ENCODE data around the gene PRPF40B.
"Not testable (repeated sequence)": the region's sequence is repeated elsewhere in the genome, so short reads cannot be mapped to it uniquely, and the experiment has no call there.

Gene PRPF40B

DNA sequence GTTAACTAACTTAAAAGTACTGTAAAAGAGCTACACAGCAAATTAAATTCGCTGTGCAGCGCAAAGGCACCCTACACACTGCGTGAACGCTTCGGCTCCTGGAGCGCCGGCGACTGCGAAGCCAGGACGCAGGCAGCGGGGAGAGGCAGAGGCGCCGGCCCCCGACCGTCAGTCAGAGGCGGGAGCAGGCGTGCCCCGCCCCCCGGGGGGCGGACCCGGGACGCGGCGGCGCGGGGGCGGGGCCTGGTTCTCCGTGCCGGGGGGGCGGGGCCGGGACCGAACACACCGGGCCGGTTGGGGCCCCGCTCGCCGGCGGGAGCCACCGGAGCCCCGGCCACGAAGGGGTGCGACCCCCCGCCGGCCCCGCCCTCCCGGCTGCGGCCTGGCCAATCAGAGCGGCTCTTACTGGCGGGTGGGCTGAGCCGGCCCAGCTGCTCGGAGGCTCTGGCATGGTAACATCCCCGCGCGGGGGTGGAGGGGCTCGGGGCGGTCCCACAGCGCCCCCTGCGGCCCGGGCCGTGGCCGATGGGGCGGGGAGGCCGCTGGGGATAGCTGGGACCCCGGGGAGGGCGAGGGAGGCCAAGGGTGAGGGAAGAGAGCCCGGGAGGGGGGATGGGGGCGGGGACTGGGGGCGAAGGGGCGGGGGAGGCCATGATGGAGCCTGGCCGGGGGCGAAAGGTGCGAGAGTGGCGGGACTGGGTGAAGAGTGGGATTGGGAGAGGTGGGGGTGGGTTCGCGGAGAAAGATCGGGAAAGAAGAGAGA, at the start of gene PRPF40B:
TSS of gene PRPF40B (plus strand) at position 420 of the 763 bp plus-strand sequence. CDS start at position 450, 30 bp downstream.
- peak; percentile 75 for DNase-seq

DNA sequence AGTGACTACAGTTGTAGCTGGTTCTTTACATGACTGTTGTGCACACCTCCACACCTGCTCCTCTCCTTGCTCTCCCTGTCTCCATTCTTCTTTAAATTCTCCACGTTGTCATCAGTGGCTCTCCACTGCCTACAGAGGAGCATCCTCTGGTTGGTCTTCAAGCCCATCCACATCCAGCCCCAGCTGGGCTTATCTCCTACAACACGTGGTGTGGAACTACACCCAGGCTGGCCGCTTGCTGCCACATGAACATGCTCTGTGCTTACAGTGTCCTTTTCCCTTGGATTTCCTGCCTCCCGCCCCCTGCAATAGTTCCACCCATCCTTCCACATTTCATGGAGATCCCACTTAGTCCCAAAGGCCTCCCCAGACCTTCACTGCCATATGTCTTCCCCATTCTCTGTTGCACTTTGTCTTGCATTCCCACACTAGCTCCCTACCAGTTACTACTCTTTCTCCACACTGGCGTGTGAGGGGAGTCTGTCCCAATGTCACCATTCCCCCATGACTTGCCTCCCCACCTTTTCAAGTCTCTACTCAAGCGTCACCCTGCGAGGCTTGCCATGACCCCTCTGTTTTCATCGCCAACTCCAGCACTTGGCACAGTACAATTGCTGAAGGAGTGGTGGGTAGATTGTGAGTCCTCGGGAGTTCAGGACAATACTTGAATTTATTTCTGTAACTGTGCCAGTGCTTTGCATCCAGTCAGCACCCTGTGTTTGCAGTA, 45.6 kb upstream of the PRPF40B start:
- DNase-seq: no peak

- no peak for DNase-seq
Observed at GRCh38 chr12:49578471-49579112, 44.8 kb upstream of the PRPF40B start.

DNA sequence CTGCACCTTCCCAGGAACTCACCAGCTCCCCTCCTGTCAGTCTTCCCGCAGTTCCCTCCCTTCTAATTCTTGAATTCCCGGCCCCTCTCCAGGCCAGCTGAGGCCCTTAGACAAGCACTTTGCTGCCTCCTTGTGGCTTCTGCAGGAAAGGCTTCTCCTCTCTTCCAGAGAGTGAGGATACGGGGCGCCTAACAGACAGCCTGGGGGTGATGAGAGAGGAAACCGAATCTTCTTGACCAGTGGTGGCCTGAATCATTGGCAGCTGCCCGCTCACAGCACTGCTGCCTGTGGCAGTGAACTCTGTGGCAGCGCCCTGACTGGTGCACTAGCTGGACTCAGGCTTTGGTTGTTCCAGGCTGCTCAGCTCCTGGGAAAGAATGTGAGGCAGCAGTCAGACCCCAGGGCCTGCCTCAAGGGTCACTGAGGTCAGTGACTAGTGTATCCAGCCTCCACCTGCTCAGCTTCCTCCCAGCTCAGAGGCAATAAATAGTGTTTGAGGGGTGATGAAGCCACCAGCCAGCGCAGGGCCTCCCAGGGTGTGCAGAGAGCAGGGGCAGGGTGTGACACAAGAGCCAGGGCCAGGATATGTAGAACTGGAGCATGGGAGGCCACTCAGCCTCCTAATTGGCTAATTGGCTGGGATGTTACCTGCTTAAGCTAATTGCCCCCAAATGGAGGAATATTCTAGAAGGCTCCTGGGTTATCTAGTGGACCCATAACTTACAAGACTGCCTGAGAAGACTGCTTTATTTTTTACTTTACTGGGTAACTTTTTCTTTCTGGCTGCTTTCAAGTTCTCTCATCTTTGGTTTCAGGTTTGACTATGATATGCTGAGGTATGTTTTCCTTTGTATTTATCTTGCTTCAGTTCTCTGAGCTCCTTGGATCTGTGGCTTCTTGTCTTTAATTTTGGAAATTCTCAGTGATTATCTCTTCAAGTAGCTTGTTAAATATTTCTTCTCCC, 42.5 kb upstream of the PRPF40B start:
- DNase-seq: peak; percentile 23

DNA sequence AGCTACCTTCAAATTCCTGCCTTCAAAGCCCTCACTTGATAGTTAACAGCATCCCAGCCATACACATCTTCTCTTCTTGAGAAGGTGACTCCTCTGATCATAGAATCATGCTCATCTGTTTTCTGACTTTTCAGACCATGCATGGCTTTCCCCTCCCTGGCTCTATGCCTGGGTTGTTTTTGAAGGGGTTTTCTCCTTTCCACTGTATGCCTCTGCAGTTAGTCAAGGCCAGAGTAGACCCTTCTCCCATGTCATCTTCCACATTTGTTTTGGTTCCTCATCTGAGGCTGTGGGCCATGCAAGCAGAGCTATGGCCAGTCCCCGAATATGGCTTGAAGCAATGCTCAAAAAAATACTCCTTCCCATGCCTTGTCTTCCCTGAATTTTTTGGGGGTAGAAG, 41.2 kb upstream of the PRPF40B start:
- DNase-seq: no peak

DNA sequence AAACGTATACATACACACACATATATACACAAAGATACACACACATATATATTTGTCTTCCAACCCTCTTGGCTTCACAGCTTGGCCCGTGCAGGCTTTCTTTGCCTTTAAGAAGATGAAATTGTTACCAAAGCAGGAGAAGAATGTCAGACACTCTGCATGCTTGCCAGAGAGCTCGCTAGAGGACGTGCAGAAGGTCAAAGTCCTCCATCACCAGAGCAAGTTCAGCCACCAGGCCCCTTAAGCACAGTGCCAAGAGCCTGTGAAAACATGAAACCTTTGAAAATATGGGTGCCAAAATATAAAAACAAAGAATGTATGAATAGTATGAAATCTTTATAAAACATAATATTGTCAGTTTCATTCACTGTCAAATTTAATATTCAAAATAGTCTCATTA, 40.5 kb upstream of the PRPF40B start:
- DNase-seq: no peak

- DNase-seq: no peak
Observed at GRCh38 chr12:49583366-49584094, 39.8 kb upstream of the PRPF40B start.

DNA sequence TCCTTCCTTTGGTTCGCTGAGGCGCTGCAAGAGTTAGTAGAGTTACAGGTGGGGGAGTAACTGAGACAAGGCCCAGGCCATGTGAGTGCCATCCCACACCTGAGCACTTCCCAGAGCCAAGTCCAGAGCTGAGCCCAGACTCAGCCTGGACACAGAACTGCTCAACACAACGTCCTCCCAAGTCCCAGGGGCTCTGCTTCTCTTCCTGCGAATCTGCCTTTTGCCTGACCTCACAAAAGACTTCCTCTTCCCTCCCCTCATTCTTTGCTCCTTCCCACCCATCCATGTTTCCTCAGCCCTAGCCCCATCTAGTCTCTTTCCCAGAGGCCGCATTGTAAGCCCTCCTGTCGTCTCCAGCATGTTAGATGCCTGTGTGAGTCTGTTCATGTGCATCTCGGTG, 38.8 kb upstream of the PRPF40B start:
- DNase-seq: no peak

GRCh38 chr12:49585477-49586459, 37.6 kb upstream of the PRPF40B start:
- no peak for DNase-seq

DNA sequence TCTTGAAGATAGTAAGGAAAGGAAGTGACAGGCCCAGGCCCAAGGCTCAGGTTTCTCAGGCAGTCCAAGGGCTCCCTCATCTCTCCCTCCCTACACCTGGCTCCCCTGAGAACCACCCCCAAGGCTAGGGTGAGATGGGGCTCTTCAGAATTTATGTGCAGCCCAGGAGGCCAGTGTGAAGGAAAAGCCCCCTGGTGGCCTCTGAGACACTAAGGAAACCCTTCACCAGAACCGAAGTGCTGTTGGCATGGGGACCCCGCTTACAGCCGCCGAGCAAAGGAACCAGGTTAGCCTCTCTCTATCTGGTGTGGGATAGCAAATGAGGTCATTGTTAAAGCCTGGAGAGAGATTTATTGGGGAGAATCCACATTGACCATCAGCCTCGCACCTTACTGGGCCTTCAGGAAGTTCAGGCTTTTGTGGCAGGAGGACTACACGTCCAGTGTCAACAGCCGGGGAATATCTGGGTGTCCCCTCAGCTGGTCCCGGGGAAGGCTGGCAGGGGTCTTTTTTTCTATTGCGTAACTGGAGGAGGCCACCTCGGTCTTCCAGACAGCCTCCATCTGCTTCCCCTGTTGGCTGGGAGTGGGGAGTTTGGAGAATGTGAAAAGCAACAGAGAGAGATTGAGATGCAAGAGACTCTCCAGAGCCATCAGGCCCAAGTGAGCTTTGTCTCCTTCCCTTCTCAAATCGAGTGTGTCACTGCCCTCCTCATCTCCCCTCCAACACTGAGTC, 36.0 kb upstream of the PRPF40B start:
- no peak for DNase-seq

GRCh38 chr12:49588281-49588680, 35.1 kb upstream of the PRPF40B start:
- no peak for DNase-seq

DNA sequence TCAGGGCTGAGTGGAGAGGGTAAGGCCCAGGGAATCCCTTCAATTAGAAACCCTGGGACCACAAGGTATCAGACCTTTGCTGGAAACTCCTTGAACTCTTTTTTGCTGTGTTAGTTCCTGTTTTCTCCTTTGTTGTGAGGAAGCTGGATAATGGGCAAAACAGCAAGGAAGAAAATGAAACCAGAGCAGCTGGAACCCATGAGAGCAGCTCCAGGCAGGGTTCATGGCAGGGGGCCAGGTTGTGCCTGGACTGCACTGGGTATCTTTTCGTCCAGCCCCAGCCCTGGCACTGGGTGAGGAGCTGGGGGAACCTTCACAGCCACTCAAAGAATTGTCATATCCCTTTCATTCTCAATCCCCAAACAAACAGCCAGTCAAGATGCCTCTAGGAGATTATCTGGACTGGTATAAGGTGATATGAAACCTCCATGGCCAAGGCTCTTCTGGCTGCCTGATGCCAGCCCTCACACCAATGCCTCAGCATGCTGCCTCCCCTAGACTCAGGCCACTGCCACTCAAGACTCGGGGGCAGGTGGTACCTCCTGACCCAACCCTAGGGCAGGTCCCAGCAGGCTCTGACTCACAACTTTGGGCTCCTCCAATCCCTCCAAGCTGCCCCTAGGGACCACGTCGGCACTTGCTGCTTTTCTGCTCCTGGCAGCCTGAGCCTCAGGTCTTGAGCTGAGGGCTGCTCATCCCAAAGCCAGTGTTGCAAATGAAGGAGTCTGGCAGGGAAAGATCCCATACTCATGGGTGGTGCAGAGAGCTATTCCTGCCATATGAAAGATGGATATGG, 34.4 kb upstream of the PRPF40B start:
- no peak for DNase-seq

DNA sequence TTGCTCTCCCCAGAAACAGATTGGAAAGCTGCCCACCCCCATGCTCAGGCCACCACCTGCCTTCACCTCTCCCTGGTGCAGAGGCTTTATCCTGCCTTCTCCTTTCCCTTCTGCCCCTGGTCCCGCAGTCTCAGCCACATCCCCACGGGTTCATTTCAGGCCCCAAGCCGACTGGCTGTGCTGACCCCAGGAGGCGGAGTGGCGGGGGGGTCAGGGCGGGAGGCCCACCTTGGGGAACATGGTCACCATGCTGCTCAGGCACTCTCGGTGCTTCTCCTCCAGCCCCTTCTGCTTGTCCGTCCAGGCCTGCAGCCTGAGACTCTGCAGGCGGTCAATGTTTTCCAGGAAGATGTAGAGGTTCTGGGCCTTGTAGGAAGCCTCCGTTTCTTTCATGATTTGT, 24.8 kb upstream of the PRPF40B start:
- DNase-seq: no peak

DNA sequence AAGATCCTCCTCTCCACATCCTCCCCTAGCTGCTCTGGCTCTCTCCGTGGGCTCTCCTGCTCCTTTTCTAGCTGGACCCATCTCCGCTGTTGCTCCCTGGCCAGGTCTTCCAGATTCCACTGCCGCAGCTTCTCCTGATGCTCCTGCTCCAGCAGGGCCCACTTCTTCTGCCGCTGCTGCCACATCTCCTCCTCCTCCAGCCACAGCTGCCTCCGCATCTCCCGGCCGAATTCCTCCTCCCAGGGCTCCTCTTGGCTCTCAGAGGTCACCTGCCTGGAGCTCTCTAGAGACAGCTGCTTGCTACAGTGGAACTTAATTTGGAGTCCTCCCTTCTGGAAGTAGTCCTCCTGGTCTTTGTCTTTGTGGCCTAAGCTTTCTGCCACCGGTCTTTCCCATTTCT, 23.4 kb upstream of the PRPF40B start:
- no peak for DNase-seq

DNA sequence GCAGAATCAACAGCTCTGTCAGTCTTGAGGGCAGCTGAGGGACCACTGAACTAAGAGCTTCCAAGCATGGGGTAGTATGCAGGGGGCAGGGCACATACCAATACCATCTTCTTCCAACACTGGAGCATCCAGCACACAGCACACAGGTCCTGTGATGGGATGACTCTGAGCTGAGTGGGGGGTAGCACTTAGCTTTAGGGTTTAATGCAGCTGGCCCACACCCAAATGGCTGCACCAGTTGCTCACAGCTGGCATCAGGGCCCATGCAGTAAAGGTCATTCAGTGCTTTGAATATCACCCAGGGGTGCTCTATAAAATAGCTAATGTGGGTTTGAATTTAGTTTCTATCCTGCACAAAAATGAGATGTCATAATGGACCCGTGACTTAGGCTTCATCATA, 19.6 kb upstream of the PRPF40B start:
- no peak for DNase-seq

GRCh38 chr12:49604856-49605255, 18.5 kb upstream of the PRPF40B start:
- DNase-seq: no peak

- not testable (repeated sequence) for DNase-seq
Observed at GRCh38 chr12:49605539-49605938, 17.8 kb upstream of the PRPF40B start, which contains the start of gene FAM186B. TSS of gene FAM186B (minus strand) at chr12:49605639. CDS start at chr12:49605477, 162 bp downstream.

DNA sequence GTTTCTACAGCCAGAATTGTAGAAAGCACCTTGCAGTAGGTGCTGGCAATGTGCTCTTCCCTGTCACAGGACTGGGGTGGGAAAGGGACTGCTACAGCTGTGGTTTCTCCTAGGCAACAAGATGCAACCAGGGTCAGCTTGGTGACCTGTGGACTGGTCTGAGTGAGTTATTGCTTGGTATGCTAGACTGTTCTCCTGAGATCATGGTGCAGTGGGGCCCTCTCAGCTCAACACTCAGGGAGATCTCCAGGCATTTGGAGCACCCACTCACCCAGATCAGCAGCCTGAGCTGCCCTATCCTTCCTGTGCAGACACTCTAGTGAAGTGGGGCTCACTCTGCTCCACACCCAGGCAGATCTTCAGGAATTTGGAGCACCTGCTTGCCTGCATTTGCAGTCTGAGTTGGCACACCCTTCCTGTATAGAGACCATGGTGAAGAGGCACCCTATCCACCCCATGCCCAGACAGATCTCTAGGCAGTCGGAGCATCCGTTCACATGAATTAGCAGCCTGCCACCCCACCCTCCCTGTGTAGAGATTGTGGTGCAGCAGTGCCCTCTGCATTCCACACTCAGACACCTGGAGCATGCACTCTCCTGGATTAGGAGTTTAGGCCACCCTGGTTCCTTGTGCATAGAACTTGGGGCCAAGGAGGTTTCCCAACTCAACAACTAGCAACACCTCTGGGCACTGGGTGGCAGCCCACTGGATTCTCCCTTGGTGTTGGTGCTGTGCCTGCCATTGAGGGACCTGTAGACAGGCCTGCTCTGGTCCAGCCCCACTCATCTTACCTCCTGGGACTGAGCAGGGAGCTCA, 14.1 kb upstream of the PRPF40B start:
- DNase-seq: no peak

Measured in activated CD4-positive, alpha-beta T cell treated with anti-CD3 and anti-CD28 coated beads for 1 hour (primary cell).